ENCODE data around the gene SLAMF7.
A peak's percentile ranks its signal among the peaks of the same experiment; 100 is the strongest.
"Not testable (repeated sequence)": the region's sequence is repeated elsewhere in the genome, so short reads cannot be mapped to it uniquely, and the experiment has no call there.

SLAMF7 gene

GRCh38 chr1:160739098-160739511 is at the start of gene SLAMF7:
Gene SLAMF7 (plus strand): TSS chr1:160739247. CDS start chr1:160739302, 55 bp downstream.
- ATAC-seq (peak; percentile 69), DNase-seq (peak; percentile 62)
- H3K27ac Mint-ChIP-seq = peak within 1 kb of the TSS; percentile 87
- peaks cover 29% of the 10 kb centered on the region for H3K9me3 Mint-ChIP-seq
- no peaks in the 10 kb centered on the region for H3K27me3 Mint-ChIP-seq
- peak within 1 kb of the TSS; percentile 89 for H3K4me3 Mint-ChIP-seq
- peaks cover 71% of the 10 kb centered on the region for H3K36me3 Mint-ChIP-seq (ENCODE audit: low read depth)
- H3K4me1 Mint-ChIP-seq = peaks cover 83% of the 10 kb centered on the region

- Mint-ChIP-seq H3K4me3 (peak overlapping the region; percentile 14), H3K36me3 (ENCODE audit: low read depth) (peaks cover 67% of the 10 kb centered on the region), H3K27ac (peak overlapping the region; percentile 52), H3K4me1 (peaks cover 80% of the 10 kb centered on the region)
- ATAC-seq, H3K27me3 Mint-ChIP-seq, DNase-seq, H3K9me3 Mint-ChIP-seq: not testable (repeated sequence)
Observed at GRCh38 chr1:160692390-160692789, 46.7 kb upstream of the SLAMF7 start.

GRCh38 chr1:160702100-160702499 is 36.9 kb upstream of the SLAMF7 start:
- DNase-seq (no peak), ATAC-seq (no peak)
- H3K4me3 Mint-ChIP-seq = peak overlapping the region; percentile 27
- no peaks in the 10 kb centered on the region for H3K9me3 Mint-ChIP-seq
- peaks cover 92% of the 10 kb centered on the region for H3K4me1 Mint-ChIP-seq
- peak overlapping the region; percentile 72 for H3K27ac Mint-ChIP-seq
- H3K36me3 Mint-ChIP-seq (ENCODE audit: low read depth) = peaks cover 65% of the 10 kb centered on the region
- no peaks in the 10 kb centered on the region for H3K27me3 Mint-ChIP-seq

- H3K27me3 Mint-ChIP-seq = no peaks in the 10 kb centered on the region
- no peak overlapping the region for H3K27ac Mint-ChIP-seq
- H3K4me3 Mint-ChIP-seq = no peak overlapping the region
- DNase-seq (no peak), ATAC-seq (no peak)
- H3K4me1 Mint-ChIP-seq = peaks cover 71% of the 10 kb centered on the region
- H3K36me3 Mint-ChIP-seq (ENCODE audit: low read depth) = peaks cover 54% of the 10 kb centered on the region
- no peaks in the 10 kb centered on the region for H3K9me3 Mint-ChIP-seq
Observed at GRCh38 chr1:160704250-160704649, 34.8 kb upstream of the SLAMF7 start.

GRCh38 chr1:160705212-160705621 is 33.8 kb upstream of the SLAMF7 start:
- peaks cover 53% of the 10 kb centered on the region for H3K36me3 Mint-ChIP-seq (ENCODE audit: low read depth)
- H3K27me3 Mint-ChIP-seq, H3K4me3 Mint-ChIP-seq, H3K27ac Mint-ChIP-seq, ATAC-seq, H3K9me3 Mint-ChIP-seq, DNase-seq: not testable (repeated sequence)
- peaks cover 65% of the 10 kb centered on the region for H3K4me1 Mint-ChIP-seq

GRCh38 chr1:160705742-160706141 is 33.3 kb upstream of the SLAMF7 start:
- DNase-seq = no peak
- no peak for ATAC-seq
- H3K9me3 Mint-ChIP-seq = no peaks in the 10 kb centered on the region
- no peak overlapping the region for H3K4me3 Mint-ChIP-seq
- H3K36me3 Mint-ChIP-seq (ENCODE audit: low read depth) = peaks cover 48% of the 10 kb centered on the region
- no peaks in the 10 kb centered on the region for H3K27me3 Mint-ChIP-seq
- no peak overlapping the region for H3K27ac Mint-ChIP-seq
- H3K4me1 Mint-ChIP-seq = peaks cover 60% of the 10 kb centered on the region

- Mint-ChIP-seq H3K27me3 (no peaks in the 10 kb centered on the region), H3K4me3 (no peak overlapping the region), H3K27ac (no peak overlapping the region), H3K36me3 (ENCODE audit: low read depth) (peaks cover 43% of the 10 kb centered on the region), H3K4me1 (peaks cover 53% of the 10 kb centered on the region), H3K9me3 (no peaks in the 10 kb centered on the region)
- DNase-seq (no peak), ATAC-seq (no peak)
Observed at GRCh38 chr1:160706526-160707235, 32.4 kb upstream of the SLAMF7 start.

- Mint-ChIP-seq H3K27me3 (no peaks in the 10 kb centered on the region), H3K4me3 (no peak overlapping the region), H3K27ac (no peak overlapping the region), H3K9me3 (no peaks in the 10 kb centered on the region), H3K4me1 (peaks cover 53% of the 10 kb centered on the region), H3K36me3 (ENCODE audit: low read depth) (peaks cover 36% of the 10 kb centered on the region)
- no peak for DNase-seq
- ATAC-seq = no peak
Observed at GRCh38 chr1:160707236-160708064, 31.6 kb upstream of the SLAMF7 start.

GRCh38 chr1:160708118-160708517 is 30.9 kb upstream of the SLAMF7 start:
- Mint-ChIP-seq H3K4me3 (no peak overlapping the region), H3K27me3 (no peaks in the 10 kb centered on the region), H3K9me3 (no peaks in the 10 kb centered on the region), H3K4me1 (peaks cover 53% of the 10 kb centered on the region), H3K27ac (no peak overlapping the region), H3K36me3 (ENCODE audit: low read depth) (peaks cover 30% of the 10 kb centered on the region)
- DNase-seq = no peak
- ATAC-seq = peak; percentile 7

GRCh38 chr1:160708801-160709200 is 30.2 kb upstream of the SLAMF7 start:
- ATAC-seq (peak; percentile 46), DNase-seq (no peak)
- H3K4me3 Mint-ChIP-seq = no peak overlapping the region
- no peaks in the 10 kb centered on the region for H3K9me3 Mint-ChIP-seq
- H3K36me3 Mint-ChIP-seq (ENCODE audit: low read depth) = peaks cover 24% of the 10 kb centered on the region
- H3K4me1 Mint-ChIP-seq = peaks cover 53% of the 10 kb centered on the region
- no peak overlapping the region for H3K27ac Mint-ChIP-seq
- no peaks in the 10 kb centered on the region for H3K27me3 Mint-ChIP-seq

GRCh38 chr1:160709715-160710114 is 29.3 kb upstream of the SLAMF7 start:
- DNase-seq (no peak), ATAC-seq (no peak)
- peaks cover 15% of the 10 kb centered on the region for H3K36me3 Mint-ChIP-seq (ENCODE audit: low read depth)
- no peak overlapping the region for H3K4me3 Mint-ChIP-seq
- no peaks in the 10 kb centered on the region for H3K27me3 Mint-ChIP-seq
- no peaks in the 10 kb centered on the region for H3K9me3 Mint-ChIP-seq
- H3K4me1 Mint-ChIP-seq = peaks cover 51% of the 10 kb centered on the region
- H3K27ac Mint-ChIP-seq = no peak overlapping the region

- H3K27me3 Mint-ChIP-seq = no peaks in the 10 kb centered on the region
- H3K36me3 Mint-ChIP-seq (ENCODE audit: low read depth) = peaks cover 6% of the 10 kb centered on the region
- ATAC-seq = no peak
- DNase-seq = no peak
- no peak overlapping the region for H3K27ac Mint-ChIP-seq
- H3K4me1 Mint-ChIP-seq = peaks cover 46% of the 10 kb centered on the region
- no peak overlapping the region for H3K4me3 Mint-ChIP-seq
- H3K9me3 Mint-ChIP-seq = no peaks in the 10 kb centered on the region
Observed at GRCh38 chr1:160710517-160711252, 28.4 kb upstream of the SLAMF7 start.

- Mint-ChIP-seq H3K4me1 (peaks cover 42% of the 10 kb centered on the region), H3K4me3 (no peak overlapping the region), H3K27ac (no peak overlapping the region), H3K36me3 (ENCODE audit: low read depth) (peaks cover 2% of the 10 kb centered on the region), H3K27me3 (no peaks in the 10 kb centered on the region), H3K9me3 (no peaks in the 10 kb centered on the region)
- DNase-seq (no peak), ATAC-seq (no peak)
Observed at GRCh38 chr1:160711276-160711601, 27.8 kb upstream of the SLAMF7 start.

- H3K4me3 Mint-ChIP-seq = no peak within 1 kb of the TSS
- peaks cover 2% of the 10 kb centered on the region for H3K36me3 Mint-ChIP-seq (ENCODE audit: low read depth)
- H3K27ac Mint-ChIP-seq = no peak within 1 kb of the TSS
- H3K27me3 Mint-ChIP-seq = no peaks in the 10 kb centered on the region
- ATAC-seq (peak; percentile 29), DNase-seq (peak; percentile 52)
- H3K4me1 Mint-ChIP-seq = peaks cover 42% of the 10 kb centered on the region
- no peaks in the 10 kb centered on the region for H3K9me3 Mint-ChIP-seq
Observed at GRCh38 chr1:160711602-160712311, 27.3 kb upstream of the SLAMF7 start, which contains the start of gene CD48. Gene CD48 (minus strand): TSS chr1:160711822. CDS start chr1:160711763, 59 bp downstream.
